ENCODE results near the gene PATZ1. TPM values are rescaled to one million over a fixed set of nuclear protein-coding genes. Genes with fewer than 3 reads are reported as not detected.

The PATZ1 gene
- polyA plus RNA-seq, 4 donors, result 4.2 to 42.0 (median 12.8) TPM

- Histone ChIP-seq H3K9me3 (ENCODE audit: control insufficient read depth in 2 of 2, insufficient read depth in 1 of 2, low read depth in 1 of 2, low read length in 1 of 2) (no peaks in the 10 kb centered on the region), H3K4me3 (ENCODE audit: low read depth in 1 of 3, low read length in 3 of 3) (no peak overlapping the region), H3K36me3 (ENCODE audit: control insufficient read depth in 3 of 3, insufficient read depth in 2 of 3, low read depth in 1 of 3, low read length in 3 of 3) (no peaks in the 10 kb centered on the region), H3K27me3 (ENCODE audit: control insufficient read depth in 3 of 3, insufficient read depth in 3 of 3, low read length in 3 of 3) (no peaks in the 10 kb centered on the region), H3K27ac (ENCODE audit: low read depth in 1 of 3, low read length in 2 of 3) (peak overlapping the region; percentile 14 to 67 (median 65)), H3K4me1 (ENCODE audit: control insufficient read depth in 3 of 3, insufficient read depth in 2 of 3, low read depth in 1 of 3, low read length in 2 of 3) (peaks cover 0 to 19% (median 2%) of the 10 kb centered on the region in 3 donors)
- 46 to 70% (median 70%) methylated on average over 3 of the region's 3 CpGs for WGBS, 3 donors
- FAIRE-seq, result no peak
- DNase-seq, result no peak
Measured at GRCh38 chr22:31295360-31295759, 50.8 kb downstream of the PATZ1 start.

GRCh38 chr22:31292236-31292989 lies 53.7 kb downstream of the PATZ1 start, which contains the start of gene PIK3IP1:
Gene PIK3IP1, minus strand, starts transcription at chr22:31292488. Its CDS starts 144 bp downstream, at chr22:31292344.
- FAIRE-seq (no peak), DNase-seq (peak; percentile 90 to 92)
- peaks cover 0 to 22% (median 0%) of the 10 kb centered on the region in 3 donors for H3K36me3 ChIP-seq (ENCODE audit: control insufficient read depth in 3 of 3, insufficient read depth in 2 of 3, low read depth in 1 of 3, low read length in 3 of 3)
- peak within 1 kb of the TSS; percentile 62 to 100 (median 95) for H3K27ac ChIP-seq (ENCODE audit: low read depth in 1 of 3, low read length in 2 of 3)
- H3K4me1 ChIP-seq (ENCODE audit: control insufficient read depth in 3 of 3, insufficient read depth in 2 of 3, low read depth in 1 of 3, low read length in 2 of 3), result peaks cover 0 to 30% (median 6%) of the 10 kb centered on the region in 3 donors
- WGBS, 3 donors, result 15 to 25% (median 19%) methylated on average over 19 of the region's 19 CpGs
- peak within 1 kb of the TSS; percentile 65 to 82 (median 81) for H3K4me3 ChIP-seq (ENCODE audit: low read depth in 1 of 3, low read length in 3 of 3)
- H3K27me3 ChIP-seq (ENCODE audit: control insufficient read depth in 3 of 3, insufficient read depth in 3 of 3, low read length in 3 of 3), result no peaks in the 10 kb centered on the region
- H3K9me3 ChIP-seq (ENCODE audit: control insufficient read depth in 2 of 2, insufficient read depth in 1 of 2, low read depth in 1 of 2, low read length in 1 of 2), result no peaks in the 10 kb centered on the region

- Histone ChIP-seq H3K36me3 (ENCODE audit: control insufficient read depth in 3 of 3, insufficient read depth in 2 of 3, low read depth in 1 of 3, low read length in 3 of 3) (peaks cover 0 to 26% (median 0%) of the 10 kb centered on the region in 3 donors), H3K27ac (ENCODE audit: low read depth in 1 of 3, low read length in 2 of 3) (peak overlapping the region; percentile 62 to 100 (median 95)), H3K27me3 (ENCODE audit: control insufficient read depth in 3 of 3, insufficient read depth in 3 of 3, low read length in 3 of 3) (no peaks in the 10 kb centered on the region), H3K4me3 (ENCODE audit: low read depth in 1 of 3, low read length in 3 of 3) (peak overlapping the region; percentile 65 to 82 (median 81)), H3K9me3 (ENCODE audit: control insufficient read depth in 2 of 2, insufficient read depth in 1 of 2, low read depth in 1 of 2, low read length in 1 of 2) (no peaks in the 10 kb centered on the region), H3K4me1 (ENCODE audit: control insufficient read depth in 3 of 3, insufficient read depth in 2 of 3, low read depth in 1 of 3, low read length in 2 of 3) (peaks cover 0 to 25% (median 6%) of the 10 kb centered on the region in 3 donors)
- WGBS, 3 donors, result 0 to 1% (median 1%) methylated on average over 19 to 20 of the region's 20 CpGs
- DNase-seq (peak in 1 of 2 donors; percentile 61), FAIRE-seq (no peak)
Measured at GRCh38 chr22:31291481-31292235, 54.5 kb downstream of the PATZ1 start.

GRCh38 chr22:31290494-31291471 lies 55.4 kb downstream of the PATZ1 start:
- Histone ChIP-seq H3K4me1 (ENCODE audit: control insufficient read depth in 3 of 3, insufficient read depth in 2 of 3, low read depth in 1 of 3, low read length in 2 of 3) (peaks cover 0 to 20% (median 6%) of the 10 kb centered on the region in 3 donors), H3K27me3 (ENCODE audit: control insufficient read depth in 3 of 3, insufficient read depth in 3 of 3, low read length in 3 of 3) (no peaks in the 10 kb centered on the region), H3K9me3 (ENCODE audit: control insufficient read depth in 2 of 2, insufficient read depth in 1 of 2, low read depth in 1 of 2, low read length in 1 of 2) (no peaks in the 10 kb centered on the region), H3K4me3 (ENCODE audit: low read depth in 1 of 3, low read length in 3 of 3) (peak overlapping the region; percentile 65 to 82 (median 81)), H3K36me3 (ENCODE audit: control insufficient read depth in 3 of 3, insufficient read depth in 2 of 3, low read depth in 1 of 3, low read length in 3 of 3) (peaks cover 0 to 32% (median 0%) of the 10 kb centered on the region in 3 donors), H3K27ac (ENCODE audit: low read depth in 1 of 3, low read length in 2 of 3) (peak overlapping the region; percentile 87 to 100 (median 96))
- DNase-seq (peak; percentile 97 to 98), FAIRE-seq (no peak)
- 0% methylated on average over 81 to 95 of the region's 95 CpGs for WGBS, 3 donors

GRCh38 chr22:31289344-31289743 lies 56.8 kb downstream of the PATZ1 start:
- Histone ChIP-seq H3K4me1 (ENCODE audit: control insufficient read depth in 3 of 3, insufficient read depth in 2 of 3, low read depth in 1 of 3, low read length in 2 of 3) (peaks cover 0 to 17% (median 6%) of the 10 kb centered on the region in 3 donors), H3K27me3 (ENCODE audit: control insufficient read depth in 3 of 3, insufficient read depth in 3 of 3, low read length in 3 of 3) (no peaks in the 10 kb centered on the region), H3K36me3 (ENCODE audit: control insufficient read depth in 3 of 3, insufficient read depth in 2 of 3, low read depth in 1 of 3, low read length in 3 of 3) (peaks cover 0 to 41% (median 0%) of the 10 kb centered on the region in 3 donors), H3K4me3 (ENCODE audit: low read depth in 1 of 3, low read length in 3 of 3) (peak overlapping the region in 2 of 3 donors; percentile 26 to 28), H3K9me3 (ENCODE audit: control insufficient read depth in 2 of 2, insufficient read depth in 1 of 2, low read depth in 1 of 2, low read length in 1 of 2) (no peaks in the 10 kb centered on the region), H3K27ac (ENCODE audit: low read depth in 1 of 3, low read length in 2 of 3) (peak overlapping the region; percentile 87 to 100 (median 96))
- FAIRE-seq (no peak), DNase-seq (peak; percentile 52 to 72)
- WGBS, 3 donors, result 14 to 49% (median 22%) methylated on average over 13 of the region's 13 CpGs

GRCh38 chr22:31288496-31289240 lies 57.5 kb downstream of the PATZ1 start:
- no peaks in the 10 kb centered on the region for H3K27me3 ChIP-seq (ENCODE audit: control insufficient read depth in 3 of 3, insufficient read depth in 3 of 3, low read length in 3 of 3)
- H3K36me3 ChIP-seq (ENCODE audit: control insufficient read depth in 3 of 3, insufficient read depth in 2 of 3, low read depth in 1 of 3, low read length in 3 of 3), result peaks cover 0 to 45% (median 0%) of the 10 kb centered on the region in 3 donors
- DNase-seq (no peak), FAIRE-seq (no peak)
- peak overlapping the region in 2 of 3 donors; percentile 18 to 26 for H3K4me3 ChIP-seq (ENCODE audit: low read depth in 1 of 3, low read length in 3 of 3)
- peaks cover 0 to 17% (median 6%) of the 10 kb centered on the region in 3 donors for H3K4me1 ChIP-seq (ENCODE audit: control insufficient read depth in 3 of 3, insufficient read depth in 2 of 3, low read depth in 1 of 3, low read length in 2 of 3)
- H3K27ac ChIP-seq (ENCODE audit: low read depth in 1 of 3, low read length in 2 of 3), result peak overlapping the region in 2 of 3 donors; percentile 96 to 100
- 56 to 62% (median 59%) methylated on average over 5 of the region's 5 CpGs for WGBS, 3 donors
- no peaks in the 10 kb centered on the region for H3K9me3 ChIP-seq (ENCODE audit: control insufficient read depth in 2 of 2, insufficient read depth in 1 of 2, low read depth in 1 of 2, low read length in 1 of 2)

GRCh38 chr22:31287818-31288495 lies 58.2 kb downstream of the PATZ1 start:
- FAIRE-seq (no peak), DNase-seq (no peak)
- Histone ChIP-seq H3K4me3 (ENCODE audit: low read depth in 1 of 3, low read length in 3 of 3) (no peak overlapping the region), H3K36me3 (ENCODE audit: control insufficient read depth in 3 of 3, insufficient read depth in 2 of 3, low read depth in 1 of 3, low read length in 3 of 3) (peaks cover 0 to 49% (median 4%) of the 10 kb centered on the region in 3 donors), H3K9me3 (ENCODE audit: control insufficient read depth in 2 of 2, insufficient read depth in 1 of 2, low read depth in 1 of 2, low read length in 1 of 2) (no peaks in the 10 kb centered on the region), H3K4me1 (ENCODE audit: control insufficient read depth in 3 of 3, insufficient read depth in 2 of 3, low read depth in 1 of 3, low read length in 2 of 3) (peaks cover 0 to 17% (median 6%) of the 10 kb centered on the region in 3 donors), H3K27ac (ENCODE audit: low read depth in 1 of 3, low read length in 2 of 3) (peak overlapping the region in 2 of 3 donors; percentile 27 to 100), H3K27me3 (ENCODE audit: control insufficient read depth in 3 of 3, insufficient read depth in 3 of 3, low read length in 3 of 3) (no peaks in the 10 kb centered on the region)
- WGBS, 3 donors, result 78 to 90% (median 85%) methylated on average over 6 of the region's 6 CpGs

All from small intestine (tissue), 7 donors.